Fibroblast of skin of scalp (primary cell): ENCODE results near the gene SCN3A.

ENCODE experiments used
- DNase-seq: peaks from one replicate; pipeline ENCODE4 v3.0.0-alpha.2; 2013

The SCN3A gene

GRCh38 chr2:165191096-165191728 lies 12.6 kb downstream of the SCN3A start:
- DNase-seq: no peak

- no peak for DNase-seq
Observed at GRCh38 chr2:165185633-165186032, 18.2 kb downstream of the SCN3A start.

DNA sequence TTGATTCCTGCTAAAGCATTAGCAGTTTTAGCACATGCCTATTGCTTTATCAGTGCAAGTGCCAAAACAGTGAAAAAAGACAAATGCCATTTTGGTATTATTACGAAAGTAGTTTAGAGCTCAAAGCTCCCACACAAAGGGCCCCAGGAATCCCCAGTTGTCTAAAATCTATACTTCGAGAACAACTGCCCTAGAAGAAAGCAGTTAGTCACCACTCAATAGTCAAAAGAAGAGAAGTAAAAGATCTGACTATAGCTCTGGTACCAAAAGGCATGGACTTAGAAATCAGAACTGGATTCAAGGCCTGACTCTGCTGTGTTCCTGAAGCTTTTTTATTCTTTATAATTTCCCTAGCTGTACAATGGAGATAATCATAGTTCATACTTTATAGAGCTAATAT lies 21.8 kb downstream of the SCN3A start:
- no peak for DNase-seq

DNA sequence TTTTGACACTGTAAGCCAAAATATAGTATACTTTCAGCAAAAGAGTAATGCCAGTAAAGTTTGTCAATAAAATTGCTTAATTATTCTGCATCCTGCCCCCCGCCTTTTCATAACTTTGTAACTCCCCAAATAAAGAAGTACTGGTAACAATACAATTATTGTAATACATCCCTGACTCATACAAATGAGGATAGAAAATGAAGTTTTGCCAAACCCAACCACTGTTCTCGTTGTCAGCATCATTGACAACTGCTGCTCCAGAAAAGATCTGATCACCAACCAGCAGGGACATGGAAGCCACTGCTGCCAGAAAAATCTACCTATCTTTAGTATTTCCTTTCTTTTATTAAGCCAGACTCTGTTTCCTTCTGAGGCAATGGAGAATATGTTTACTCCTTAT lies 27.1 kb downstream of the SCN3A start:
- no peak for DNase-seq

GRCh38 chr2:165173215-165173614 lies 30.6 kb downstream of the SCN3A start:
- DNase-seq: no peak

DNA sequence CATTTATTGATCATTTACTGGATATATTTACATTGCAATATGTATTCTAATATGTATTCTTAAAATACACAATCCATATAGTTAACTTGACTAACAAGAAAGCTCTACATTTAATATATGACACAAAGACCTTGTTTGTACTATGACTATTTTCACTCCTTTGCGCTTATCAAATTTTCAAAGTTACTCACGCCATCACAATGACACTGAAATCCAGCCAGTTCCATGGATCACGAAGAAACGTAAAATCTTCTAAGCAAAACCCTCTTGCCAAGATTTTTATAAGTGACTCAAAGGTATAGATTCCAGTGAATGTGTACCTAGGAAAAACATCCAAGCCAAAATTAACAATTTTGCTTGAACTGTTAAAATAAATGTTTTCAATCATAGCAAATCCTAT lies 39.6 kb downstream of the SCN3A start:
- no peak for DNase-seq

GRCh38 chr2:165163761-165164160 lies 40.1 kb downstream of the SCN3A start:
- peak; percentile 1 for DNase-seq

GRCh38 chr2:165162466-165162865 lies 41.4 kb downstream of the SCN3A start:
- DNase-seq: no peak

GRCh38 chr2:165161510-165161909 lies 42.3 kb downstream of the SCN3A start:
- peak; percentile 29 for DNase-seq

GRCh38 chr2:165157160-165157559 lies 46.7 kb downstream of the SCN3A start:
- no peak for DNase-seq

GRCh38 chr2:165155152-165155551 lies 48.7 kb downstream of the SCN3A start:
- DNase-seq: no peak

DNA sequence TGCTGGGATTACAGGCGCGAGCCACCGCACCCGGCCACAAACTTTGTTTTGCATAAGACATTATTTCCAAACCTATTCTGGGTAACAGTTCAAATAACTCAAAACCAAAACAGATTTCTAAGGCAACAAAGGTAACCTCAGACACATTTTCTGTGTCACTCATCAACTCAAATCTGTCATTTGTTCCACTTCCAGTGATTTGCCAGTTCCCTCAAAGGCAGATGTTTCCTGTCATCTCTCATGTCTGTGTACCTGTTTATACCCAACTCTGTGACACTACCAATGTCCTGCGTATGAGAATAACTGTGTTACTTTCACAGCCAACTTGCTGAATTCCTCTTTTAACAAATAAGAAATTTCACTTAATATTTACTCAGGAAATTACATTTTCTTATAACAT lies 54.4 kb downstream of the SCN3A start:
- DNase-seq: no peak

DNA sequence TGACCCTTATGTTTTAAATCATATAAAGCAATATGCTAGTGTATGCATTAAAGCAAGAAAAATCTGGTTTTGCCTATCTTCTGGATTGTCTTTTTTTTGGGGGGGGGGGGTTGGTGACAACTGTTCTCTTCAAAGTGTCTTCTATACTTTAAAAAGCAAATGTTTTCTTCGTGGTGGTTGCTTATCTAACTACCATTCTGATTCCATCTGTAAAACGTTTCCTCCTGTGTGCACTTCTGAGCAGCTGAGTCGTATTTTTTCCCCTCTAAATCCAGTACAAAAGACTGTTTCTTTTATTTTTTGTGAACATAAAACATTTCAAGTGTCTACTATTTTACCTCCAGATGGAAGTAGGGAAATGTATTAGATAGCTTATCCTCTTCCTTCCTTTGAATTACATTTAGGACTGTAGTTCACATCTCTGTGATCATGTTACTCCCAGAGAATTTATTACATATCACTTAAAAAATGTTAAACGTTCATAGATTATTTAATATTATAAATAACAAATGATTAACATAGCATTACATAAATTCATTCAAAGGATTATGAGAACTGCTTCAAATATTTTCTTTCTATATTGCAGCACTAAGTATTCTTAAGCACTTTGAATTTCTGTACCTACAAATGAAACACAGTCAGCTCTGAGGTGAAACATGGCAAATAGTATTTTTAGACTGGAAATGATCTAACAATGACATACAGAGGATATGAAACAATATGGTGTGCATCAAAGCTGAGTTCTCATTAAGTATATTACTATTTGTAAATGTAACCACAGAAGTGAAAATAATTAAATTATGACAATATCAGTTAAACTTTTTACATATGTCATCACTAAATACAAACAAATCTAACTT lies 56.4 kb downstream of the SCN3A start:
- DNase-seq: no peak

DNA sequence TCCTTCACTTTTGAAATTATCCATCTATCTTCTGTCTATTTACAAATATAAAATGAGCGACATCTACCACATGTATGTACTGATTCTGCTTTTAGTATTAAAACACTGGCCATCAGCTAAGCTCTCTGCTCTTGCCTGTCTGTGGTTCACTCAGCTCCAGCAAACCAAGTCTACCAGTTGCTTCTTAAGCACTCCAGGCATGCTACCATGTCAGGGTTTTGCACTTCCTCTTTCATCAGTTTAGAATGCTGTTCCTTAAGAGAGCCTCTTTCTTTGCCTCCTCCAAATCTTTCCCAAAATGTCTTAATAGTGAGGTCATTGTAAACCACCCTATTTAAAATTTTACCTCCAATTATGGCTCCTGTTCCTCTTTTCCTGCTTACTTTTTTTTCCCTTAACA lies 59.5 kb downstream of the SCN3A start:
- no peak for DNase-seq

GRCh38 chr2:165141601-165142354 lies 62.1 kb downstream of the SCN3A start:
- no peak for DNase-seq

DNA sequence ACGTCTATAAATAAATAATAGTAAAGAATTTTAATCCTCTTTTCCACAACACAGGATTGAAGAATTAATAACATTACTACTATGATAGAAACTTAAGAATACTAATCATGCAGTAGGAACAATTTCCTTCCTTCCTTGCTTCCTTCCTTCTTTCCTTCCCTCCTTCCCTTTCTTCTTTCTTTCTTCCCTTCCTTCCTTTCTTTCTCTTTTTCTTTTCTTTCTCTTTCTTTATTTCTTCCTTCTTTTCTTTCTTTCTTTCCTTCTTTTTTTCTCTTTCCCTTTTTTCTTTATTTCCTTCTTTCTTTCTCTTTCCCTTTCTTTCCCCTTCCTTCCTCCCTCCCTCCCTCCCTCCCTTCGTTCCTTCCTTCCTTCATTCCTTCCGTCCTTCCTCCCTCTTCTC lies 77.6 kb downstream of the SCN3A start:
- no peak for DNase-seq

GRCh38 chr2:165122521-165122920 lies 81.3 kb downstream of the SCN3A start:
- no peak for DNase-seq

DNA sequence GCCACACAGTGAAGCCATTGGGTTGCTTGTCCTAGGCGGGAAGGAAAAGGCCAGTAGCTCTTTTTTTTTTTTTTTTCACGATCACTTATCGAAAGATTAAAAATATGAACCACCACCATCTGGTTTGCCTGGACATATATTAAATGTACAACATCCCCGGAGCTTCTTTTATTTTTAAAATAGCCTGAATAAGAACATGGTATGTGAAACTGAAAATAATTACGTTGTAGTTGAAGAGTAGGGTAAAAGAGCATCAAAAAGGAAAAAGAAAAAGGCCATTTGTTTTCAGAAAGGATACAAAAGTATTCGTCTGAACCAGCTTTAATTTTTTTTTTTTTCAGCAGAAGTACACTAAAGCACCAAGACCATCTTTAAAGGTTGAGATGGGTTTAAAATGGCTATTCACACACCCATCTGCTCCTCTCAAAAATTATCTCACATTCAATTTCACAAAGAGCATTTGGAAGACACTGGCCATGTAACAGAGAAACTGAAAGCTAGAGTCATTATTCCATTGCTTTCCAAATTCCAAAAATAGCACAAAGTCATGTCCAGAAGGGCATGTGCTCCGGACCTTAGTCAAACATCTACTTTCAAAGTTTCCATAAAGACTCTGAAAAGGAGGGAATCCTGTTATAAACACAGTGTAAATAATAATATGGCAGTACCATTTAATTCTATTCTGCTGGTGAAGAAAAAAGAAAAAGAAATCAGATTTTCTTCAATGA lies 82.9 kb downstream of the SCN3A start:
- DNase-seq: no peak

- no peak for DNase-seq
Observed at GRCh38 chr2:165115258-165115657, 88.6 kb downstream of the SCN3A start.

- DNase-seq: peak; percentile 23
Observed at GRCh38 chr2:165114346-165114939, 89.4 kb downstream of the SCN3A start.

- peak; percentile 11 for DNase-seq
Observed at GRCh38 chr2:165113414-165113813, 90.4 kb downstream of the SCN3A start.

DNA sequence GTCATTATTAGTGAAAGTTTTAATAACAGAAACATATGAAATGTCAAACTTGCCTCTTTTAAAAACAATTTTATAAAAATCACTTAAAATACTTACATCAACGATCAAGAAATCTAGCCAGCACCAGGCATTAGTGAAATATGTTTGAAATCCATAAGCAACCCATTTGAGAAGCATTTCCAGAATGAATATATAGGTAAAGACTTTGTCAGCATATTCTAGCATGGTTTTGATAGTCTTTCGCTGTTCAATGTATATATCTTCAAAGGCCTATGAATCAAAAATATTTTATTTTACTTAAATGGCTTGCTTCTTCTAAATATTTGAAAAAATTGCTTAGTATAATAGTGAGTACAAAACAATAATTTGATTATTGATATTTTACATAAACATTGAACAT lies 91.1 kb downstream of the SCN3A start:
- no peak for DNase-seq
